Esophagus squamous epithelium (tissue), 4 donors: Measurements from ENCODE around the gene GYS1.

Source experiments
- POLR2A ChIP-seq, 4 donors: fragments of 450-650 bp; IDR thresholded peaks; one replicate each; pipeline ENCODE4 v1.6.1; 2017; ENCODE audit warnings: antibody characterized with exemption in 4 of 4, mild to moderate bottlenecking in 4 of 4, moderate library complexity in 3 of 4
- TF ChIP-seq, protein P1 (sequence below), 6 experiments: fragments of 450-650 bp in 4 of 6; fragments of 200-600 bp in 2 of 6; sonication (generic) in 2 of 6; IDR thresholded peaks; one replicate each; pipeline ENCODE4 v1.5.1; 2016 to 2019; ENCODE audit warnings: antibody characterized with exemption in 6 of 6, mild to moderate bottlenecking in 4 of 6, moderate library complexity in 4 of 6

DNA sequence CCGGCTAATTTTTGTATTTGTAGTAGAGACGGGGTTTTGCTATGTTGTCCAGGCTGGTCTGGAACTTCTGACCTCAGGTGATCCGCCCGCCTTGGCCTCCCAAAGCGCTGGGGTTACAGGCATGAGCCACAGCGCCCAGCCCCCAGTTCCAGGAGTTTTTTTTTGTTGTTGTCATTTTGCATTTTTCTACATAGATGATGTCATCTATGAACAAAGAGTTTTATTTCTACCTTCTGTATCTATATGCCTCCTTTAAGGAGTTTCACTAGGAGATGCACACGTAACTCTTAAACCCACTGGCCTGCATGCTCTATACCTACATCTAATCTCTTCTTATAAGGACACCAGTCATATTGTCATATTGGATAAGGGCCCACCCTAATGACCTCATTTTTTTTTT is 54.9 kb downstream of the GYS1 start:
- TF ChIP-seq, protein P1, sequence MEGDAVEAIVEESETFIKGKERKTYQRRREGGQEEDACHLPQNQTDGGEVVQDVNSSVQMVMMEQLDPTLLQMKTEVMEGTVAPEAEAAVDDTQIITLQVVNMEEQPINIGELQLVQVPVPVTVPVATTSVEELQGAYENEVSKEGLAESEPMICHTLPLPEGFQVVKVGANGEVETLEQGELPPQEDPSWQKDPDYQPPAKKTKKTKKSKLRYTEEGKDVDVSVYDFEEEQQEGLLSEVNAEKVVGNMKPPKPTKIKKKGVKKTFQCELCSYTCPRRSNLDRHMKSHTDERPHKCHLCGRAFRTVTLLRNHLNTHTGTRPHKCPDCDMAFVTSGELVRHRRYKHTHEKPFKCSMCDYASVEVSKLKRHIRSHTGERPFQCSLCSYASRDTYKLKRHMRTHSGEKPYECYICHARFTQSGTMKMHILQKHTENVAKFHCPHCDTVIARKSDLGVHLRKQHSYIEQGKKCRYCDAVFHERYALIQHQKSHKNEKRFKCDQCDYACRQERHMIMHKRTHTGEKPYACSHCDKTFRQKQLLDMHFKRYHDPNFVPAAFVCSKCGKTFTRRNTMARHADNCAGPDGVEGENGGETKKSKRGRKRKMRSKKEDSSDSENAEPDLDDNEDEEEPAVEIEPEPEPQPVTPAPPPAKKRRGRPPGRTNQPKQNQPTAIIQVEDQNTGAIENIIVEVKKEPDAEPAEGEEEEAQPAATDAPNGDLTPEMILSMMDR (IDR thresholded peaks at IDR 0.05), result no peak
- TF ChIP-seq POLR2A (IDR thresholded peaks at IDR 0.05), result no peak
